RKO (cell line): ENCODE data around the gene SLC7A5.
"Not testable (repeated sequence)": the region's sequence is repeated elsewhere in the genome, so short reads cannot be mapped to it uniquely, and the experiment has no call there.

ENCODE experiments used
- DNase-seq: peaks from one replicate; pipeline ENCODE4 v3.0.0-alpha.2; 2016; ENCODE audit warnings: low spot score

SLC7A5 gene

DNA sequence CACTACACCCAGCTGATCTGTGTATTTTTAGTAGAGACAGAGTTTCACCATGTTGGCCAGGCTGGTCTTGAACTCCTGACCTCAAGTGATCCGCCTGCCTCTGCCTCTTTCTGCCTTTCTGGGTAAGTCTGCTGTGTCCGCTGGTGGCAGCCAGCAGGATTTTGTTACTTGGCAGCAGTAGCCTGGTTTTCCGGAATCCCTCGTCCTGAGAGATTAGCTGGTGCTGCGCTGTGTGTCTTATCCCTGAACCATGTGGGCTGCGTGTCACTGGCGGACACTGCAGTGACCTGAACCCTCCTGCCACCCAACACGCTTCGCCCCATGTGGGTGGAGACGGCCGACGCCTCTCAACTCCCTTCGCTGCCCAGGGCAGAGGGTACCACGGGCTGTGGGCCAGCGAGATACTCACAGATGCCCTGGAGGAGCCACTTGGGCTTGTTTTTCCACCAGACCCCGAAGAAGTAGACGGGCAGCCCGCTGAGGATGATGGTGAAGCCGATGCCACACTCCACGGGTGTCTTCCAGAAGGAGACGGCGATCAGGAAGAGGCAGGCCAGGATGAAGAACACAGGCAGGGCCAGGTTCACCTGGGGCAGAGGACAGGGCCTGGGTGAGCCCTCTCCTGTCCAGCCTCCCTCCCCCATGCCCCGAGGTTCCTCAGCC, 35.2 kb downstream of the SLC7A5 start:
- DNase-seq = no peak

DNA sequence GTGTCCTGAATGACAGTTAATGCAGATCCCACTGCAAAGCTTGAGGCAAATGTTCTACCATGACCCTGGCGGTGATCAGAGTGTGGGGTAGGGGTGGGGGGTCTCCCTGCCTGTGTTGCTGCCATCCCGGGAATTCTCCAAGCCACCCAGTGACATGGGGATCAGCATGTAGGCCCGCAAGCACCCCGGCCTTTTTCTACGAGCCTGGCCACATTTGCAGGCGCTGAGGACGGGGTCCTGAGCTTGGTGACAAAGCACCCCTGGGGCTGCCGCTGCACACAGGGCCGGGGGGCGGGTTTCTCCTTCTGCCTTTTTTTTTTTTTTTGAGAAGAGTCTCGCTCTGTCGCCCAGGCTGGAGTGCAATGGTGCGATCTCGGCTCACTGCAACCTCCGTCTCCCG, 35.8 kb downstream of the SLC7A5 start:
- DNase-seq = no peak

- DNase-seq = no peak
Measured at GRCh38 chr16:87832741-87833502, 36.4 kb downstream of the SLC7A5 start.

DNA sequence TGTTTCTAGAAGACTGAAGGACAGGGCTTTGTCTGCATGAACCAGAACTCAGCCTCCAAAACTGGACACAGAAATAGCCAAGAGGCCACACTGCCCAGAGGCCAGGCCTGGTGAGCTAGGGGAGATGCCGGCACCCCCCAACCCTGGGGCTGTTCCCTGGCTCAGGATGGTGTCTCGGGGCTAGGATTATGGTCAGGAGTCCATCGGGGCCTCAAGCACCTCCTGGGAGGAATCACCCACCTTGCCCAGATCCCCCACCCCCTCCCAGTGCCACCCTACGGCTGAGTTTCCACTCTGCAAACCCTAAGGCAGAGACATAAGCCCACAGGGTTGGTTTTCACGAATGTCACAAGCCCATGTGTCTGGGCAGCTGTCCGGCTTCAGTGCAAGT, 37.2 kb downstream of the SLC7A5 start:
- no peak for DNase-seq

DNA sequence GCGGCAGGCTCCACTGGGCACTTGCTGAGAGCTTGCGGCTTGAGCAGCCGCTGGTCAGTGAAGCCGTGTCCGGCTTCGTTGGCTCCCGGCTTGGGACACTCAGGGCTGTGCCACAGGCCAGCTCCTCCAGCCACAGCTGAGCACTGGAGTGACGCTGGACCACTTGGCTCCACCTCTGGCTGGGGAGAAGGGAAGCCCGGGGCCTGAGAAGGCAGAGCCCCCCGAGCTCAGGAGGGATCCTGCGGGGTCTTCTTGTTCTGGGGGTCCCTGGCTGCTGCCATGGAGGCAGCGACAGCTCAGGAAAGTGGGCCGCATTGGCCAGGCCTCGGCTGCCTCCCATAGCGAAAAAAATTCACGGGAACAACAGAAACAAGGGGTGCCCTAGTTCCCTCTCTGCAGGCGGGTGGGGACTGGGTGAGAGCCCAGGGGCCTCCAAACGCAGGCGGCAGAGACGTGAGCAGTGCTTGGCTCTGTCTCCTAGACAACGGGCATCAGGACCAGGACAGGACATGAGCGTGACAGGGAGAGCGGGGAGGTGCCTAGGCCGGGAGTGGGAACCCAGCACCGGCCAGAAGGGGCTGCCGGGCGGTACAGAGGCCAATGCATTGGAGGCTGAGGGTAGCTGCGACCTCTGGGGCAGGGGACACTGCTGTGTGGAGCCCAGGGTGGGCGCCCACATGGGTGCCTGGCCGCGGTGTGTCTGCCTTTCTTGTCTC, 37.7 kb downstream of the SLC7A5 start:
- no peak for DNase-seq

- no peak for DNase-seq
Measured at GRCh38 chr16:87830673-87831420, 38.5 kb downstream of the SLC7A5 start.

DNA sequence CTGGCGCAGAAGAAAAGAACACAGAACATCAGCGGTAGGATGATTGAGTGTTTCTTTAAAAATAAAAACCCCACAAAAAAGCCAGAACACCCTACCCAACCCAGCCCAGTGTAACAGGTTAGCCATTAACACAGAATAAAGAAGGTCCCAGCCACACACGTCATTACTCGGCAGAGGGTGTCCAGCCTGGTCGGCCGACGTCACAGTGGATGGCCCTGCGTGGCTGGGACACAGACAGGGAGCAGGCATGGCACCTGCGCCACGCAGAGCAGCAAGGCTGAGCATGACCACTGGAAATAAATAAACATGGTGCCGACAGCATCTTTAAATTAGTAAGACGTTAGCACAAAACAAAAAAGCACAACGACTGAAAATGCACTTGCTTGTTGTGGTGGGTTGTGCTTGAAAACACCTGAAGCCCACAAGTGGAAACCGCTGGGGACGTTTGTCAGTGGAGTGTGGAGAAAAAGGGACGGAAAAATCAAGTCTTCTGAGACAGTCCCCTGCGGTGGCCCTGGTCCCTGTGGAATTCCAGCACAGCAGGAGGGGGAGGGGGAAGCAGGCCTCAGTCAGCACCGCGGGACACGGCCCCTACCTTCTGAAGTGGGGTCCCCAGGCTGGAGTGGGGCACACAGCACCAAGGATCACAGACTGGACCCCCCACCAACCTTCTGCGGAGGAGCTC, 39.2 kb downstream of the SLC7A5 start:
- no peak for DNase-seq

DNA sequence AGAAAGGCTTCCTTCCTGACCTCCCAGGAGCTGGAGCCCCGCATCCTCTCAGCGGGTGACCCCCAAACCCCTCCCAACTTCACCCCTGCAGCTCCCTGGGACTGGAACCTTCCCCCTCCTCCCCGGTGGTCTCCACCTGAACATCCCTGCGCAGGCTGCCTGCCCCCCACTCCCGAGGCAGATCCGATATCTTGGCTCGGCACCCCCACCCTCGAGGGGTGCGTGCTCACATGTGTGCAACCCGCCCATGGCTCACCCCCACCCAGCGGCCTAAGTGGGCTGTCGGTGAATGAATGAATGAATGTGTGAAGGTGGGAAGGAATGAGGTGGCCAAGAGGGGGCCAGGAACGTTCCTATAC, 39.7 kb downstream of the SLC7A5 start:
- no peak for DNase-seq

- no peak for DNase-seq
Measured at GRCh38 chr16:87828907-87829621, 40.2 kb downstream of the SLC7A5 start.

- DNase-seq = no peak
Measured at GRCh38 chr16:87828071-87828906, 41.0 kb downstream of the SLC7A5 start.

DNA sequence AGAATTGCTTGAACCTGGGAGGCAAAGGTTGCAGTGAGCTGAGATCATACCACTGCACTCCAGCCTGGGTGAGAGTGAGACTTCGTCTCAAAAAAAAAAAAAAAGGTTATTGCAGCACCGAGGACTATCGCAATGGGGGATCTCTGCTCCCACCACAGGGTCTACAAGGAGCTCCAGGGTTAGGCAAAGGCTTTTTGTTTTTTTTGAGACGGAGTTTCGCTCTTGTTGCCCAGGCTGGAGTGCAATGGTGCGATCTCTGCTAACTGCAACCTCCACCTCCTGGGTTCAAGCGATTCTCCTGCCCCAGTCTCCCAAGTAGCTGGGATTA, 41.8 kb downstream of the SLC7A5 start:
- DNase-seq = not testable (repeated sequence)

- DNase-seq = no peak
Measured at GRCh38 chr16:87826798-87827587, 42.3 kb downstream of the SLC7A5 start.

DNA sequence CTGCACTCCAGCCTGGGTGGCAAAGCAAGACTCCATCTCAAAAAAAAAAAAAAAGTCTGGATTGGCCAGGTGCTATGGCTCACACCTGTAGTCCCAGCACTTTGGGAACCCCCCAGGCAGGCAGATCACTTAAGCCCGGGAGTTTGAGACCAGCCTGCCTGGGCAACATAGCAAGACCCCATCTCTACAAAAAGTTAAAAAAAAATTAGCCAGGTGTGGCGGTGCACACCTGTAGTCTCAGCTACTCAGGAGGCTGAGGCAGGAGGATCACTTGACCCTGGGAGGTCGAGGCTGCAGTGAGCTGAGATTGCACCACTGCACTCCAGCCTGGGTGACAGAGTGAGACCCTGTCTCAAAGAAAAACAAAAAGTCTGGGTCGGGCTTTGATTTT, 42.9 kb downstream of the SLC7A5 start:
- DNase-seq = not testable (repeated sequence)

DNA sequence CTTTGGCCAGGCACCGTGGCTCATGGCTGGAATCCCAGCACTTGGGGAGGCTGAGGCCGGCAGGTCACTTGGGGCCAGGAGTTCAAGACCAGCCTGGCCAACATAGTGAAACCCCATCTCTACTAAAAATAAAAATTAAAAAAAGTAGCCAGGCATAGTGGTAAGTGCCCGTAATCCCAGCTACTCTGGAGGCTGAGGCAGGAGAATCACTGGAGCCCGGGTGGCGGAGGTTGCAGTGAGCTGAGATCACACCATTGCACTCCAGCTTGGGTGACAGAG, 43.5 kb downstream of the SLC7A5 start:
- not testable (repeated sequence) for DNase-seq

GRCh38 chr16:87824991-87825841, 44.1 kb downstream of the SLC7A5 start:
- DNase-seq = no peak

DNA sequence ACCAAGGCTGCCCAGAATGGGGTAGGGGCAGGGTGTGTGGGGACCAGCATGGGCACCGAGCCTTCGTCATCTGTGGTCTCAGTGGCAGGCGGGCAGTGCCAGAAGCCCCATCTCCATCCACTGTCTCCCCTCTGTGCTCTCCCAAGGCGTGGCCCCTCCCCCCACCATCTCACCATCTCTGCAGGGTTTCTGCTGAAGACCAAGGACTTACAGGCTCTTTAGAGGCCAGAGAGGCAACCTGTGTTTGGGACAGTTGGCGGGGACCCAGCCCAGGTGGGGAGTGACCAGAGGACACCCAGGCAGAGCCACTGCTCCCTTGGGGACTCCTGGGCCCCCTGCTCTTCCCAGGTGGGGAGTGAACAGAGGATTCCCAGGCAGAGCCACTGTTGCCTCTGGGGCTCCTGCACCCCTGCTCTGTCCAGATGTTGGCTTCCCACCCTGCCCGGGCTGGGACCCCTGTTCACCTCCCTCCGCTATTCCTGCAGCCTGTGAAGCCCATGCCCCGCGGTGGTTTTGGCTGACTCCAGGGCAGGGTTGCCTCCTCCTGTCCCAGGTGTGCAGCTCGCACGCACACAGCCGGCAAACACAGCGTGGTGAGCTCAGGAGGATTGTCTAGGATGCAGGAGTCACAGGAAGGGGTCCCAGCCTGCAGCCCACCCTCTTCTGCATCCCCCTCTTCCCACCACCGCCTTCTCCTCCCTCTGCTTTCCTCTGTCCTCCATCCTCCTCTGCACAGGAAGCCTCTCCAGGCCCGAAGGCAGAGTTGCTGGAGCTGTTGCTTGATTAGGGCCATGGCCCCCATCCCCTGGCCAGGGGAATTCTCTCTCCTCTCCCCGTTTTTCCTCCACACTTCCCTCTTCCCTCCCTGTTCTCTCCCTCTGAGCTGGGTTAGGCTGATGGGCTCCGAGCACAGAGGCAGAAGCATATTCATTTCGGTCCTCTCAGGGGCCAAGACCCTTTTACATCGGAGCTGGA, 45.0 kb downstream of the SLC7A5 start:
- no peak for DNase-seq

- DNase-seq = no peak
Measured at GRCh38 chr16:87823181-87823929, 46.0 kb downstream of the SLC7A5 start.
